HG03432 (cell line): ENCODE measurements around the gene FBXO17.
"Not testable (repeated sequence)": the region's sequence is repeated elsewhere in the genome, so short reads cannot be mapped to it uniquely, and the experiment has no call there.

ENCODE experiments used
- ATAC-seq: cut with Tn5 transposase; IDR thresholded peaks from one replicate; pipeline ENCODE4 v1.9.1; 2021; ENCODE audit warnings: mild to moderate bottlenecking, moderate library complexity; ENCODE audit not compliant: unreplicated experiment

FBXO17 gene

DNA sequence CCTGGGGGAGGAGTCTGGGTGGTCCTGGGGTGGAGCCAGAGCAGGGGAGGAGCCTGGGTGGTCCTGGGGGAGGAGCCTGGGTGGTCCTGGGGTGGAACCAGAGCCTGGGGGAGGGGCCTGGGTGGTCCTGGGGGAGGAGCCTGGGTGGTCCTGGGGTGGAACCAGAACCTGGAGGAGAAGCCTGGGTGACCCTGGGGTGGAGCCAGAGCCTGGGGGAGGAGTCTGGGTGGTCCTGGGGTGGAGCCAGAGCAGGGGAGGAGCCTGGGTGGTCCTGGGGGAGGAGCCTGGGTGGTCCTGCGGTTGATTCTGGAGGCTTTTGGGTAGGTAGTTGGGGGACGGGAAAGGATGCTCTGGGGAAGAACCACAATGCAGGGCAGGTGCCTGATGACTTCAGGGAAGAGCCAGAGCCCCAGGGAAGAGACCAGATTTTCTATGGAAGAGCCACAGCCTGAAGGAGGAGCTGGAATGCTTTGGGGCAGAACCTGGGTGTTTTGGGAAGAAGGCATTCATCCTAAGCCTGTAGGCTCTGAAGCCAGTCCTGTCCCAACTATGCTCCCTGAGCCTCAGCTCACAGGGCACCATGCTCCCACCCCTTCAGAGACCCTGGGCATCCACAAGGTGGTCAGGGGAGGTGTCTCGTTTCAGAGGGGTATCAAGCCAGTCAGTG lies 29.8 kb downstream of the FBXO17 start:
- ATAC-seq: no peak

DNA sequence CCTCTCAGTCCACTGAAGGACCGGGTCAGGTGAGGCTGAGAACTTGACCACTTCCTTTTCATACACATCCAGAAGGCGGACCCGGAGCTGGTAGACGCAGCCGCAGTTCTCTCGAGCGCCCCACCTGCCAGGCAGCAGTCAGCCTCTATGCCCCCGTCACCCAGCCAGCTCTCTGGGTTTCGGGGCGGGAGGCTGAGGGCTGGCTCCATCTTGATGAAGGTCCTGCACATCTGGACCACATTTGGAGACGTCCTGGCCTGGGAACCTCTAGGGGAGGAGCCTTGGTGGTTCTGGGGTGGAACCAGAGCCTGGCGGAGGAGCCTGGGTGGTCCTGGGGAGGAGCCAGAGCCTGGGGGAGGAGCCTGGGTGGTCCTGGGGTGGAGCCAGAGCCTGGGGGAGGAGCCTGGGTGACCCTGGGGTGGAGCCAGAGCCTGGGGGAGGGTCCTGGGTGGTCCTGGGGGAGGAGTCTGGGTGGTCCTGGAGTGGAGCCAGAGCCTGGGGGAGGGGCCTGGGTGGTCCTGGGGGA lies 30.5 kb downstream of the FBXO17 start:
- ATAC-seq: no peak

- ATAC-seq: no peak
Observed at GRCh38 chr19:38942471-38943181, 32.9 kb downstream of the FBXO17 start.

DNA sequence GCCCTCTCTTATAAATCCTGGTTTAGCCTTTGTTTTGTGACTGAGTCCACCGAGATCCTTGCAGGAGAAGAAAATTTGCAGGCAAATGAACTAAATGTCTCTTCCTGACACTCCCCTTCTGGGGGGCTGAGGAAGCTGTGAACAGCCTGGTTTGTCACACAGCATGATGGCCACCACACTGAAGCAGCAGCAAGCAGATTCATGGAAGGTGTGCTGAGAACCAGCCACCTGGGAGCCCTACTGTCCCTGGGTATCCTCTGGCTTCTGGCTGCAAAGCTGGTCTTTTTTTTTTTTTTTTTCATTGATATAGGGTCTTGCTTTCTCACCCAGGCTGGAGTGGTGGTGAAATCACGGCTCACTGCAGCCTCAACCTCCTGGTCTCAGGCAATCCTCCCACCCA lies 33.6 kb downstream of the FBXO17 start:
- no peak for ATAC-seq

DNA sequence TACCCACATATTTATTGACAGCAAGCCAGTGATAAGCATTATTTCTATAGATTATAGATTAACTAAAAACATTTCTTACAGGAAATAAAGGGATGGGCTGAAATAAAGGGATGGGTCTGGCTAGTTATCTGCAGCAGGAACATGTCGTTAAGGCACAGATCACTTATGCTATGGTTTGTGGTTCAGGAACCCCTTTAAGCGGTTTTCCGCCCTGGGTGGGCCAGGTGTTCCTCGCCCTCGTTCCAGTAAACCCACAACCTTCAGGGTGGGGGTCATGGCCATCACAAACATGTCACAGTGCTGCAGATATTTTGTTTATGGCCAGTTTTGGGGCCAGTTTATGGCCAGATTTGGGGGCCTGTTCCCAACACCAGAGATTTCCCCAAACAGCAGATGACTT lies 34.1 kb downstream of the FBXO17 start:
- ATAC-seq: not testable (repeated sequence)

DNA sequence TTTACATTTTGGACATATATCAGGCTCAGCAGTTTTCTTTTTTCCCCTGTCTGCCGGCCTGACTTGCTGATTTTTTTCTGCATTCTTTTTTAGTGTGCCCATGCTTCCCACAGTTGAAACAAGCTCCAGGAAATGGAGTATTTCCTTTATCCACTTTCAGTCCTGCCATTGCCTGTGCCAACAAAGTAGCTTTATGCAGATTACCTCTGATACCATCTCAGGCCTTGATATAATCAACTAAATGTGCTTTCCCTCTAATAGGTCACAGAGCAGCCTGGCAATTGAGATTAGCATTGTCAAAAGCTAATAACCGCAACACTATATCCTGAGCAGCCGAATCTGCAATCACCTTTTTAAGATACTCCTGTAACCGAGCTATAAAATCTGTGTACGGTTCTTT lies 35.6 kb downstream of the FBXO17 start:
- ATAC-seq: no peak

- no peak for ATAC-seq
Observed at GRCh38 chr19:38933544-38933943, 42.0 kb downstream of the FBXO17 start.

DNA sequence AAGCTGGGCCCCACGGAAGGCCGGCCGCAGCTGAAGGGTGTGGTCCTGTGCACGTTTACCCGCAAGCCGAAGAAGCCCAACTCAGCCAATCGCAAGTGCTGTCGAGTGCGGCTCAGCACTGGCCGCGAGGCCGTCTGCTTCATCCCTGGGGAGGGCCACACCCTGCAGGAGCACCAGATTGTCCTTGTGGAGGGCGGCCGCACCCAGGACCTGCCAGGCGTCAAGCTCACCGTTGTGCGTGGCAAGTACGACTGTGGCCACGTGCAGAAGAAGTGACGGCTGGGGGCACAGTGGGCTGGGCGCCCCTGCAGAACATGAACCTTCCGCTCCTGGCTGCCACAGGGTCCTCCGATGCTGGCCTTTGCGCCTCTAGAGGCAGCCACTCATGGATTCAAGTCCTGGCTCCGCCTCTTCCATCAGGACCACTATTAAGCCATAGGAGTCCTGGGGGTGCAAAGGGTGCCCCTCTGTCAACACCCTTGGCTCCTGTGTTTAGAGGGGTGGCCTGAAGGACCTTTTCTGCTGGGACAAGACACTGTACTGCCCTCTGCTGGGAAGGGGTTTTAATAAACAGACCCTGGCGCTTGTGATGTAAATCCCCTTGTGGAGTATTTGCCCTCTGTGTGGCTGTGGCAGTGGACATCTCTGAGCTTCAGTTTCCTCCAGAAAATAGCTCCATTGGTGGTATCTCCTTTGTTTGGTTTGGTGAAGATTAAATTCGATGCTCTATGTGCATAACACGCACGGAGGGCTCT lies 42.9 kb downstream of the FBXO17 start:
- no peak for ATAC-seq

GRCh38 chr19:38931521-38931793 lies 44.1 kb downstream of the FBXO17 start:
- no peak for ATAC-seq

- peak; percentile 88 for ATAC-seq
Observed at GRCh38 chr19:38930776-38931520, 44.6 kb downstream of the FBXO17 start, which contains the start of gene MRPS12. Gene MRPS12 (plus strand): TSS chr19:38930944. CDS start chr19:38931295, 351 bp downstream.

DNA sequence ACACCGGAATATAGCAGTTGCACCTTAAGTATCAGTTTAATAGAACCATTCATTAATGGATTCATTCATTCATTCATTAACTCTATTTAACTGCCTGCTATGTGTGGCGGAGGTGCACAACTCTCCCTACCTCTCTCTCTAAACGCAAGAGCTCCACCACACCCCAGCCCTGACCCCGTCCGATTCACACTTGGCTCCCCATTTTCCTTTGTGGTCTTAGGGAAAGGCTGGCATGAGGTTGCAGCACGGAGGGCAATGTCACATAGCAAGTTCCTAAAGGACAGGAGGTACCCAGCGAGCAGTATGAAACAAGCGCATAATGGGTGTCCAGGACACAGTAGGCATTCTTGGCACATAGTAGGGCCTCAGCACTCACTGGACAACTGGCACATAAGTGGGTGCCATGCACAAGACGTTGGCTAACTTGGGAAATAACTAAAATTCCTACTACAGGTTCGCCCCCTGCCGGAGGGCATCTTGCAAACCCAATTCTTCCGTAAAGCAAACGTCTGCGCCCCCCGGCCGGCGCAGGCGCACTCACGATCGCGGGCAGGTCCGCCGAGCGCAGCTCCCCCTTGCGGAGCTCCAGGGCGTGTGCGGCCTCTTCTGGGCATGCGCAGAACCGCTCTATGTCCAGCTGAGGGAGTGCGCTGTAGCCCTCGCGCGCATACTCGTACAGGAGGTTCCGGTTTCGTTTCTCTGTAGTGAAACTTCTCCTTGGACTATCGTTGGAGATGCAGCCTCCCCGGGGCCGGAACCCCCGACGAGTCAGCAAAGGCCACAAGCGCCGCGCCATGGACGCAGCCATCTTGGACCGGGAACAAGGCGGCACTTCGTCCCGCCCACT lies 45.4 kb downstream of the FBXO17 start, which contains the start of gene SARS2:
TSS of gene SARS2 (minus strand) at position 835 of the 847 bp plus-strand sequence. CDS start at position 808, 27 bp downstream.
- peak; percentile 77 for ATAC-seq

GRCh38 chr19:38928391-38929001 lies 47.0 kb downstream of the FBXO17 start:
- no peak for ATAC-seq

GRCh38 chr19:38924388-38924787 lies 51.2 kb downstream of the FBXO17 start:
- no peak for ATAC-seq

DNA sequence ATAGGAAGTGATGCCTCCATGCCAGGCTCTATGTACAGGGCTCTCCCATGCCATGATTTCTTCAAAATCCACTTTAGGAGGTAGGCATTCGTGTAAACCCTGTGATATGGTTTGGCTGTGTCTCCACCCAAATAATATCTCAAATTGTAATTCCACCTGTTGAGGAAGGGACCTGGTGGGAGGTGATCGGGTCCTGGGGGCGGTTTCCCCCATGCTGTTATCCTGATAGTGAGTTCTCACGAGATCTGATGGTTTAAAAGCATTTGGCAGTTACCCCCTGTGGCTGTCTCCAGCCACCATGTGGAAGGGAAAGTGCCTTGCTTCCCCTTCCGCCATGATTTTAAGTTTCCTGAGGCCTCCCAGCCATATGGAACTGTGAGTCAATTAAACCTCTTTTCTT lies 53.1 kb downstream of the FBXO17 start:
- no peak for ATAC-seq

DNA sequence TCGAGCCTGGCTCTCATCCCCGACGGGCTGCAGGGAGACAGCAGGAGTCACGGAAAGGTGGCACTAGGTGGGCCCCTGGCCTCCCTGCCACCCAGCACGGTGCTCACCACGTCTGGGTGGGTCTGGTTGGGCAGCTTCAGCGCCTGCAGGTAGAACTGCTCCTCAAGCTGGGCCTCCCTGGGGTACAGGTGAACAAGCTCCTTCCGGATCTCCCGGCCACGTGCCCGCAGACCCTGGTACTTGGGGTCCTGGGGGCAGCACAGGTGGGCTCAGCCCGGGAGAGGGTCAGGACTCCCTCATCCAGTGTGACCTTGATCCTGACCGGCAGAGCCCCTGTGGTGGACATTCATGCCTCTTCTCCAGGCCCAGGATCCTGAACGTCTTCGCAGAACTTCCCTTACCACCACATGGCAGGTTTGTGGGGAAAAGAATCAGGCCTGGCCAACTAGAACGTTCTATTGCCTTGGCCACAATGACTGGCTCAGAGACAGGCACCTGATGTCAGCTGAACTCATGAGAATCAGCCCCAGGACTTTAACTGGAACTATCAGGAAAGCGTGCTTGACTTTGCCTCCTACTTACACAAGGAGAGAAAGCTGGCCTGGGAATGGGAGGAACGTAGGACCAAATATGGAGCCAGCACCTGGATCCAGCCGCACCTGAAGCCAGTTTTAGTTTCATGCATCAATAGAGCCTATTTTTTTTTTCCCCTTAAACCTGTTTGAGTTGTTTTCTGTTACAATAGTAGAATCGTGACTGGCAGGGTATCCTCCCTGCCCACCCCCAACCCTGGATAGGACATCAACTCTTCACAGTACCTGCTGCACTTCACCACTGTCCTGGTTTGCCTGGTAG lies 53.9 kb downstream of the FBXO17 start:
- ATAC-seq: no peak

DNA sequence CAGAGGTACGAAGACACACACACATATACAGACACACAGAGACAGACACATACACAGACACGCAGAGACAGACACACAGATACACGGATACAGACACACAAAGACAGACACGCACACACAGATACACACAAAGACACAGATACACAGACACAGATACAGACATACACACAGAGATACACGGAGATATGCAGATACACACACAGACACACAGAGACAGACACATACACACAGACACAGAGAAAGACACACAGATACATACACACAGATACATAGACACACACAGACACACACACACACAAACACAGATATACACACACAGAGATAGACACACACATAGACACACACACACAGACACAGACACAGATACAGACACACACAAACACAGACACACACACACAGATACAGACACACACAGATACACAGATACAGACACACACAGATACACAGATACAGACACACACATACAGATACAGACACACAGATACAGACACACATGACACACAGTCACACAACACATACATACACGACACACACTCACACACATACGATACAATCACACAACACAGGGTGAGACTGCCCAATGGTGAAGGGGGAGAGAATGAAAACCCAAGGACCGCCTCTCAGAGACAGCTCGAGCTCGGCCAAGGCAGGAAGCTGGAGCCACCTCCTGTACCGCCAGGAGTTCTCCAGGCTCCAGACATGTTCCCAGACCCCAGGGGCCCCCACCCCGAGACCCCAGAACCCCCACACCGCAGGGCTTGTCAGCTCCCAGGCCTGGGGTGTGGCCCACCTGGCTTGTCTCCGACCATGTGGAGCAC lies 54.7 kb downstream of the FBXO17 start:
- ATAC-seq: no peak

- ATAC-seq: no peak
Observed at GRCh38 chr19:38919837-38920601, 55.5 kb downstream of the FBXO17 start.
